ENCODE measurements around the gene STK10. TPM values are rescaled to one million over a fixed set of nuclear protein-coding genes. Genes with fewer than 3 reads are reported as not detected.

The STK10 gene
- polyA plus RNA-seq, 2 of the 4 experiments (the other 2 are of a cell fraction), result 4.3 to 13.1 TPM

DNA sequence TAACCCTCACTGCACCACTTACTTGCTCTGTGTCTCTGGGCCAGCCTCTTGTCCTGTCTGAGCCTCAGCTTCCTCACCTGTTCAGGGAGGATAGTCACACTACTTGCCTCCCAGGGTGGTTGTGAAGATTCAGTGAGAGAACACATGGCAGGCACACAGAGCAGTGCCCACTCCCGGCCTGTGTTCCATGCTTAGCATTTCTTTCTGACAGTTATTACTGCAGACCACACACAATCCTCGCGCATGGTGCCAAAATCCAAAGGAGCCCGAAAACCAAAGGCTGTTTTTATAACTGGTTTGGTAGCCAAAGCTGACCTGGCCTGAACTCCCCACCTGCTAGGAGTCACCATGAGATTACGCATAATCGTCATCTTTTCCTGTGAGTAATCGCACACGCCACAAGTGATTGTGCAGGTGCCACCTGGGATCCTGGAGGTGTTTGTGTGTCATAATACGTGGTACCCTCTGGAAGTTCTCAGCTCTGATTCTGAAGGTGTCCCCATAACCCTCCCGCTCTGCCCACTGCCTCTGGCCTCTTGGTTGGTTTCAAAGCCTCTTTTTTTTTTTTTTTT, 97.0 kb downstream of the STK10 start:
- H3K9me3 ChIP-seq, result no peaks in the 10 kb centered on the region
- TF ChIP-seq NFE2L2 (conservative IDR thresholded peaks at IDR 0.05; ENCODE audit: low read length) (no peak), E2F6 (IDR thresholded peaks at IDR 0.05; ENCODE audit: borderline replicate concordance, low read depth) (no peak), ESRRA (IDR thresholded peaks at IDR 0.05; ENCODE audit: borderline replicate concordance, low read length) (no peak), JUN (IDR thresholded peaks at IDR 0.05) (no peak), PHF8 (IDR thresholded peaks at IDR 0.05; ENCODE audit: borderline replicate concordance, low read depth) (no peak), ZNF302 (CRISPR knock-in tag; IDR thresholded peaks at IDR 0.05) (no peak), MAFK (IDR thresholded peaks at IDR 0.05; ENCODE audit: partially characterized antibody) (no peak)
- POLR2A ChIA-PET, result no interaction called here
- WGBS (ENCODE audit: missing lambda C conversion rate), result 97% methylated on average over 10 of the region's 10 CpGs
- H3K4me3 ChIP-seq, result no peak overlapping the region
- FAIRE-seq, result no peak
- CTCF ChIA-PET, result interaction anchor here (0.6 to 3.4 kb wide), 4 partner anchors 15 to 503 kb away, joined by 3 to 17 read pairs (median 4); no protein-coding TSS in a partner anchor
- no peak overlapping the region for H3K27ac ChIP-seq
- no peak for DNase-seq (ENCODE audit: low read depth in 1 of 2, low spot score in 1 of 2)
- no peaks in the 10 kb centered on the region for H3K4me1 ChIP-seq
- no peak overlapping the region for H3K4me2 ChIP-seq
- ATAC-seq, result no peak

DNA sequence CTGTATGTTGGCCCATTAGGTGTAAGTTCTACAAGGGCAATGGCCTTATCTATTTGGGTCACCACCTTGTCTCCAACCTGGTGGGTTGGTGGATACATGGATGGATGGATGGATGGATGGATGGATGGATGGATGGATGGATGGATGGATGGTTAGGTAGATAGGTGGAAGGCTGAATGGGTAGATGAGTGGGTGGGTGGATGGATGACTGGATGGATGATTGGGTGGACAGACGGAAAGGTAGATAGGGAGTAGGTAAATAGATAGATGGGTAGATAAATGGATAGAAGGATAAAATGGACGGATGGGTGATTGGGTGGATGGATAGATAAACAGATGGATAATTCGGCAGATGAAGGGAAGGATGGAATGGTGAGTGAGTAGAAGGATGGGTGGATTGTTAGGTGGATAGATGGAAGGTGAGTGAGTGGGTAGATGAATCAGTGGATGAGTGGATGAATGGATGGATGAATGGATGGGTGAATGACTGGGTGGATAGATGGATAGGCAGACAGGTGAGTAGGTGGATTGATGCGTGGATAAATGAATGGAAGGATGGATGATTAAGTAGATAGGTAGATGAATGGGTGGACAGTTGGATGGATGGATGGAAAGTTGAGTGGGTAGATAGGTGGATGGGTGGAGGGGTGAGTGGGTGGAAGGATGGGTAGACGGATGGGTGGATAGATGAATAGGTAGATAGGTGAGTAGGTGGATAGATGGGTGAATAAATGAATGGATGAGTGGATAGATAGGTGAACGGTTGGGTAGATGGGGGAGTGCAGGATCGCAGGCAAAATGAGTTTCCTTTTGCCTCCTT, 98.5 kb downstream of the STK10 start:
- Histone ChIP-seq H3K4me2 (no peak overlapping the region), H3K4me3 (no peak overlapping the region), H3K27ac (no peak overlapping the region), H3K9me3 (no peaks in the 10 kb centered on the region), H3K4me1 (no peaks in the 10 kb centered on the region)
- POLR2A ChIA-PET, result no interaction called here
- CTCF ChIA-PET, result interaction anchor here (1.0 to 1.9 kb wide), 4 partner anchors 18 to 178 kb away, joined by 3 to 6 read pairs (median 4); partner anchors contain the start of gene STK10
- TF ChIP-seq ZC3H11A (IDR thresholded peaks at IDR 0.05) (no peak), HES2 (IDR thresholded peaks at IDR 0.05) (no peak), CHD4 (IDR thresholded peaks at IDR 0.05; ENCODE audit: borderline replicate concordance) (no peak), HOXB5 (CRISPR knock-in tag; IDR thresholded peaks at IDR 0.05) (no peak)
- FAIRE-seq (no peak), DNase-seq (ENCODE audit: low read depth in 1 of 2, low spot score in 1 of 2) (no peak), ATAC-seq (no peak)
- WGBS (ENCODE audit: missing lambda C conversion rate), result 83% methylated on average over 7 of the region's 7 CpGs

- Histone ChIP-seq H3K9me3 (no peaks in the 10 kb centered on the region), H3K4me2 (no peak overlapping the region), H3K27ac (no peak overlapping the region), H3K4me3 (no peak overlapping the region), H3K4me1 (no peaks in the 10 kb centered on the region)
- ATAC-seq, result no peak
- TF ChIP-seq, protein P1, sequence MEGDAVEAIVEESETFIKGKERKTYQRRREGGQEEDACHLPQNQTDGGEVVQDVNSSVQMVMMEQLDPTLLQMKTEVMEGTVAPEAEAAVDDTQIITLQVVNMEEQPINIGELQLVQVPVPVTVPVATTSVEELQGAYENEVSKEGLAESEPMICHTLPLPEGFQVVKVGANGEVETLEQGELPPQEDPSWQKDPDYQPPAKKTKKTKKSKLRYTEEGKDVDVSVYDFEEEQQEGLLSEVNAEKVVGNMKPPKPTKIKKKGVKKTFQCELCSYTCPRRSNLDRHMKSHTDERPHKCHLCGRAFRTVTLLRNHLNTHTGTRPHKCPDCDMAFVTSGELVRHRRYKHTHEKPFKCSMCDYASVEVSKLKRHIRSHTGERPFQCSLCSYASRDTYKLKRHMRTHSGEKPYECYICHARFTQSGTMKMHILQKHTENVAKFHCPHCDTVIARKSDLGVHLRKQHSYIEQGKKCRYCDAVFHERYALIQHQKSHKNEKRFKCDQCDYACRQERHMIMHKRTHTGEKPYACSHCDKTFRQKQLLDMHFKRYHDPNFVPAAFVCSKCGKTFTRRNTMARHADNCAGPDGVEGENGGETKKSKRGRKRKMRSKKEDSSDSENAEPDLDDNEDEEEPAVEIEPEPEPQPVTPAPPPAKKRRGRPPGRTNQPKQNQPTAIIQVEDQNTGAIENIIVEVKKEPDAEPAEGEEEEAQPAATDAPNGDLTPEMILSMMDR (IDR thresholded peaks at IDR 0.05), result no peak
- no peak for DNase-seq (ENCODE audit: low read depth in 1 of 2, low spot score in 1 of 2)
- CTCF ChIA-PET, result interaction anchor here (0.9 to 1.9 kb wide), 4 partner anchors 17 to 177 kb away, joined by 3 to 6 read pairs (median 4); partner anchors contain the start of gene STK10
- no peak for FAIRE-seq
- POLR2A ChIA-PET, result no interaction called here
- 88% methylated on average over 2 of the region's 2 CpGs for WGBS (ENCODE audit: missing lambda C conversion rate)
Measured at GRCh38 chr5:172088801-172089200, 99.2 kb downstream of the STK10 start.

GRCh38 chr5:172086194-172086975, 101.6 kb downstream of the STK10 start:
- ChIA-PET CTCF (interaction anchor here (1.1 kb wide), 1 partner anchor 9 kb away, joined by 3 read pairs; no protein-coding TSS in a partner anchor), POLR2A (no interaction called here)
- H3K27ac ChIP-seq, result no peak overlapping the region
- H3K9me3 ChIP-seq, result no peaks in the 10 kb centered on the region
- no peak for FAIRE-seq
- no peaks in the 10 kb centered on the region for H3K4me1 ChIP-seq
- TF ChIP-seq BHLHE40 (IDR thresholded peaks at IDR 0.05; ENCODE audit: low read depth, low read length) (no peak), KDM5A (IDR thresholded peaks at IDR 0.05) (no peak), MAFK (IDR thresholded peaks at IDR 0.05; ENCODE audit: partially characterized antibody) (no peak), JUNB (IDR thresholded peaks at IDR 0.05) (no peak), CHD2 (IDR thresholded peaks at IDR 0.05; ENCODE audit: low read length, partially characterized antibody) (no peak), RFX5 (IDR thresholded peaks at IDR 0.05) (no peak), HOXA7 (CRISPR knock-in tag; IDR thresholded peaks at IDR 0.05) (no peak)
- TF ChIP-seq, protein P2, sequence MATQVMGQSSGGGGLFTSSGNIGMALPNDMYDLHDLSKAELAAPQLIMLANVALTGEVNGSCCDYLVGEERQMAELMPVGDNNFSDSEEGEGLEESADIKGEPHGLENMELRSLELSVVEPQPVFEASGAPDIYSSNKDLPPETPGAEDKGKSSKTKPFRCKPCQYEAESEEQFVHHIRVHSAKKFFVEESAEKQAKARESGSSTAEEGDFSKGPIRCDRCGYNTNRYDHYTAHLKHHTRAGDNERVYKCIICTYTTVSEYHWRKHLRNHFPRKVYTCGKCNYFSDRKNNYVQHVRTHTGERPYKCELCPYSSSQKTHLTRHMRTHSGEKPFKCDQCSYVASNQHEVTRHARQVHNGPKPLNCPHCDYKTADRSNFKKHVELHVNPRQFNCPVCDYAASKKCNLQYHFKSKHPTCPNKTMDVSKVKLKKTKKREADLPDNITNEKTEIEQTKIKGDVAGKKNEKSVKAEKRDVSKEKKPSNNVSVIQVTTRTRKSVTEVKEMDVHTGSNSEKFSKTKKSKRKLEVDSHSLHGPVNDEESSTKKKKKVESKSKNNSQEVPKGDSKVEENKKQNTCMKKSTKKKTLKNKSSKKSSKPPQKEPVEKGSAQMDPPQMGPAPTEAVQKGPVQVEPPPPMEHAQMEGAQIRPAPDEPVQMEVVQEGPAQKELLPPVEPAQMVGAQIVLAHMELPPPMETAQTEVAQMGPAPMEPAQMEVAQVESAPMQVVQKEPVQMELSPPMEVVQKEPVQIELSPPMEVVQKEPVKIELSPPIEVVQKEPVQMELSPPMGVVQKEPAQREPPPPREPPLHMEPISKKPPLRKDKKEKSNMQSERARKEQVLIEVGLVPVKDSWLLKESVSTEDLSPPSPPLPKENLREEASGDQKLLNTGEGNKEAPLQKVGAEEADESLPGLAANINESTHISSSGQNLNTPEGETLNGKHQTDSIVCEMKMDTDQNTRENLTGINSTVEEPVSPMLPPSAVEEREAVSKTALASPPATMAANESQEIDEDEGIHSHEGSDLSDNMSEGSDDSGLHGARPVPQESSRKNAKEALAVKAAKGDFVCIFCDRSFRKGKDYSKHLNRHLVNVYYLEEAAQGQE (IDR thresholded peaks at IDR 0.05), result no peak
- no peak overlapping the region for H3K4me2 ChIP-seq
- WGBS (ENCODE audit: missing lambda C conversion rate), result 82% methylated on average over 14 of the region's 14 CpGs
- H3K4me3 ChIP-seq, result no peak overlapping the region
- ATAC-seq, result peak in 1 of 2 experiments; percentile 41; a peak in 3 of 6 replicates
- no peak for DNase-seq (ENCODE audit: low read depth in 1 of 2, low spot score in 1 of 2)
